Lung (tissue), 12 donors: Measurements from ENCODE around the gene TBC1D13. TPM values are rescaled to one million over a fixed set of nuclear protein-coding genes. Genes with fewer than 3 reads are reported as not detected.

Source experiments
- ATAC-seq: fragments of 200-7000 bp; cut with Tn5 transposase; one replicate; pipeline ENCODE4 v1.9.1; 2020; ENCODE audit warnings: moderate number of reproducible peaks; ENCODE audit not compliant: insufficient read depth, low FRiP score
- DNase-seq, 3 donors: peaks; one replicate each; pipeline ENCODE4 v3.0.0-alpha.2; 2013 to 2017
- H3K27ac ChIP-seq, 2 donors: one replicate each; pipeline ENCODE4 v1.5.1; 2013; ENCODE audit warnings: mild to moderate bottlenecking in 2 of 2, moderate library complexity in 2 of 2, control low read depth in 1 of 2, inconsistent platforms in 1 of 2, low read depth in 1 of 2, low read length in 1 of 2
- H3K27me3 ChIP-seq, 3 donors: one replicate each; pipeline ENCODE4 v1.5.1; 2013; ENCODE audit warnings: low read length in 2 of 3; ENCODE audit not compliant: control insufficient read depth in 3 of 3, insufficient read depth in 3 of 3
- H3K36me3 ChIP-seq, 4 donors: one replicate each; pipeline ENCODE4 v1.5.1; 2013; ENCODE audit warnings: low read length in 4 of 4, mild to moderate bottlenecking in 1 of 4, moderate library complexity in 1 of 4; ENCODE audit not compliant: control insufficient read depth in 4 of 4, insufficient read depth in 4 of 4
- H3K4me1 ChIP-seq, 5 donors: one replicate each; pipeline ENCODE4 v1.5.1; 2013; ENCODE audit warnings: low read length in 5 of 5, mild to moderate bottlenecking in 2 of 5, moderate library complexity in 1 of 5; ENCODE audit not compliant: control insufficient read depth in 5 of 5, insufficient read depth in 5 of 5
- H3K4me3 ChIP-seq: one replicate; pipeline ENCODE4 v1.5.1; 2013; ENCODE audit warnings: mild to moderate bottlenecking, control low read depth, moderate library complexity
- H3K9ac ChIP-seq, 2 donors: one replicate each; pipeline ENCODE4 v1.5.1; 2013; ENCODE audit warnings: low read length in 2 of 2, control low read depth in 1 of 2; ENCODE audit not compliant: insufficient read depth in 1 of 2
- H3K9me3 ChIP-seq, 4 donors: one replicate each; pipeline ENCODE4 v1.5.1; 2013; ENCODE audit warnings: low read length in 3 of 4, mild to moderate bottlenecking in 1 of 4, moderate library complexity in 1 of 4; ENCODE audit not compliant: control insufficient read depth in 4 of 4, insufficient read depth in 3 of 4
- CTCF ChIP-seq: IDR thresholded peaks from 2 replicates; pipeline ENCODE4 v1.5.1; 2012; ENCODE audit warnings: mild to moderate bottlenecking; ENCODE audit errors: control extremely low read depth, extremely low read depth
- whole genome bisulfite sequencing, 2 donors: extraction: QIAGEN DNeasy Blood & Tissue Kit; methylation state at CpG; one replicate each; pipeline ENCODE4 v1.1.7; 2013; 5-methylcytosine and 5-hydroxymethylcytosine counted together
- polyA plus RNA-seq, 2 donors: library from polyadenylated mRNA; stranded (reverse); fragments of 200-250 nt; gene quantifications; one replicate each; pipeline ENCODE4 v1.2.1, GENCODE V29; 2013
- total RNA-seq, 2 donors: library from RNA; depleted of rRNA in 1 of 2; stranded (reverse); fragments of >200 nt in 1 of 2; gene quantifications; one replicate each; pipeline ENCODE4 v1.2.1, GENCODE V29; 2014 to 2021
- donor health status: control.
- donor health status: control.
- donor health status: Bipolar disorder and iron deficiency.
- donor health status: healthy.
- donor health status: DM: yes; HTN: yes; CAD: no.

TBC1D13 gene
- total and polyA plus RNA-seq, 4 donors: 9.7 to 27.7 (median 14.1) TPM

- H3K36me3 ChIP-seq: peaks cover 20 to 50% (median 33%) of the 10 kb centered on the region in 4 donors
- H3K9me3 ChIP-seq: no peaks in the 10 kb centered on the region
- no peak overlapping the region for H3K4me3 ChIP-seq
- ATAC-seq (no peak), DNase-seq (no peak)
- no peak for TF ChIP-seq CTCF
- 92 to 94% methylated on average over 4 of the region's 4 CpGs for WGBS, 2 donors
- no peak overlapping the region for H3K9ac ChIP-seq
- H3K27ac ChIP-seq: no peak overlapping the region
- H3K4me1 ChIP-seq: no peaks in the 10 kb centered on the region
- H3K27me3 ChIP-seq: no peaks in the 10 kb centered on the region
Observed at GRCh38 chr9:128802482-128802881, 15.4 kb downstream of the TBC1D13 start.

GRCh38 chr9:128805661-128806060, 18.6 kb downstream of the TBC1D13 start:
- DNase-seq (no peak), ATAC-seq (no peak)
- Histone ChIP-seq H3K4me3 (no peak overlapping the region), H3K4me1 (no peaks in the 10 kb centered on the region), H3K27me3 (no peaks in the 10 kb centered on the region), H3K27ac (no peak overlapping the region), H3K9me3 (no peaks in the 10 kb centered on the region), H3K36me3 (peaks cover 5 to 51% (median 36%) of the 10 kb centered on the region in 4 donors), H3K9ac (no peak overlapping the region)
- 92 to 93% methylated on average over 14 of the region's 14 CpGs for WGBS, 2 donors
- TF ChIP-seq CTCF: no peak

GRCh38 chr9:128807827-128808226, 20.8 kb downstream of the TBC1D13 start:
- Histone ChIP-seq H3K9me3 (no peaks in the 10 kb centered on the region), H3K4me1 (no peaks in the 10 kb centered on the region), H3K27me3 (no peaks in the 10 kb centered on the region), H3K27ac (no peak overlapping the region), H3K36me3 (peaks cover 0 to 40% (median 26%) of the 10 kb centered on the region in 4 donors), H3K4me3 (no peak overlapping the region), H3K9ac (no peak overlapping the region)
- ATAC-seq (no peak), DNase-seq (no peak)
- 85 to 90% methylated on average over 13 to 14 of the region's 14 CpGs for WGBS, 2 donors
- TF ChIP-seq CTCF: no peak

- Histone ChIP-seq H3K27ac (no peak overlapping the region), H3K36me3 (peaks cover 0 to 35% (median 20%) of the 10 kb centered on the region in 4 donors), H3K4me1 (no peaks in the 10 kb centered on the region), H3K27me3 (no peaks in the 10 kb centered on the region), H3K9ac (no peak overlapping the region), H3K9me3 (no peaks in the 10 kb centered on the region), H3K4me3 (no peak overlapping the region)
- no peak for TF ChIP-seq CTCF
- no peak for DNase-seq
- WGBS, 2 donors: 91 to 93% methylated on average over 3 of the region's 3 CpGs
- ATAC-seq: no peak
Observed at GRCh38 chr9:128808543-128808942, 21.5 kb downstream of the TBC1D13 start.
